CD1c-positive myeloid dendritic cell (primary cell): ENCODE results near the gene PHF2.

Experiments used
- DNase-seq: peaks from one replicate; pipeline ENCODE4 v3.0.0-alpha.2; 2016; ENCODE audit errors: extremely low spot score

The PHF2 gene

GRCh38 chr9:93568169-93568568 lies 8.2 kb upstream of the PHF2 start:
- DNase-seq = no peak

GRCh38 chr9:93569621-93570174 lies 6.7 kb upstream of the PHF2 start:
- peak; percentile 15 for DNase-seq

- peak; percentile 41 for DNase-seq
Measured at GRCh38 chr9:93572221-93572620, 4.2 kb upstream of the PHF2 start.

- DNase-seq = no peak
Measured at GRCh38 chr9:93572636-93573515, 3.5 kb upstream of the PHF2 start.

- DNase-seq = no peak
Measured at GRCh38 chr9:93573516-93573828, 2.9 kb upstream of the PHF2 start.

- no peak for DNase-seq
Measured at GRCh38 chr9:93574091-93574899, 2.1 kb upstream of the PHF2 start.

- DNase-seq = no peak
Measured at GRCh38 chr9:93574900-93575795, 1.2 kb upstream of the PHF2 start.

- peak; percentile 82 for DNase-seq
Measured at GRCh38 chr9:93575796-93576257, 557 bp upstream of the PHF2 start.

GRCh38 chr9:93577078-93577974 lies 942 bp downstream of the PHF2 start:
- DNase-seq = peak; percentile 22

GRCh38 chr9:93577975-93578682 lies 1.7 kb downstream of the PHF2 start:
- no peak for DNase-seq

GRCh38 chr9:93578844-93579243 lies 2.5 kb downstream of the PHF2 start:
- DNase-seq = no peak

- DNase-seq = no peak
Measured at GRCh38 chr9:93579711-93580516, 3.5 kb downstream of the PHF2 start.

GRCh38 chr9:93580654-93581380 lies 4.4 kb downstream of the PHF2 start:
- no peak for DNase-seq

GRCh38 chr9:93582115-93582514 lies 5.7 kb downstream of the PHF2 start:
- no peak for DNase-seq

GRCh38 chr9:93582550-93582949 lies 6.2 kb downstream of the PHF2 start:
- no peak for DNase-seq

- no peak for DNase-seq
Measured at GRCh38 chr9:93585259-93585658, 8.9 kb downstream of the PHF2 start.

GRCh38 chr9:93585695-93586094 lies 9.3 kb downstream of the PHF2 start:
- no peak for DNase-seq

- DNase-seq = no peak
Measured at GRCh38 chr9:93586290-93587057, 10.1 kb downstream of the PHF2 start.
